ENCODE data around the gene STPG4. TPM values are rescaled to one million over a fixed set of nuclear protein-coding genes. Genes with fewer than 3 reads are reported as not detected.

STPG4 gene
- total and polyA plus RNA-seq, 2 of the 8 experiments (the other 6 are each of a cell fraction or from before 2014, with no cell fraction given) = 0.28 TPM; not detected in 1

- Histone ChIP-seq H2BK15ac (ENCODE audit: low read length) (no peak overlapping the region), H3K79me1 (ENCODE audit: low read depth, low read length) (no peaks in the 10 kb centered on the region; the same call in 1 of the 2 replicates), H4K91ac (replicated peaks; ENCODE audit: insufficient read length, low read length) (peak overlapping the region; percentile 17), H3K4me1 (replicated peaks in 1 of 4; ENCODE audit: control insufficient read depth in 3 of 4, insufficient read depth in 4 of 4, low read length in 3 of 4) (peaks cover 0 to 17% (median 8%) of the 10 kb centered on the region in 4 experiments; a peak in 6 of 7 replicates), H3K9ac (replicated peaks in 1 of 4; ENCODE audit: extremely low read depth in 1 of 4, low read depth in 3 of 4, low read length in 3 of 4) (no peak overlapping the region), H3K14ac (ENCODE audit: insufficient read length) (no peak overlapping the region), H3K23me2 (ENCODE audit: low read depth, low read length) (0 out of 2 replicates have a peak, but pooled peaks cover 1% of the 10 kb centered on the region), H4K20me1 (replicated peaks in 1 of 2; ENCODE audit: control insufficient read depth in 1 of 2, insufficient read depth in 2 of 2, low read length in 2 of 2) (no peaks in the 10 kb centered on the region), H4K5ac (ENCODE audit: insufficient read length, low read depth, low read length) (no peak overlapping the region), H3K4ac (replicated peaks; ENCODE audit: insufficient read length, low read depth, low read length) (no peak overlapping the region), H3K4me2 (ENCODE audit: insufficient read depth in 1 of 2, low read depth in 2 of 2, low read length in 2 of 2) (no peak overlapping the region), H3K4me3 (ENCODE audit: extremely low read depth in 1 of 4, insufficient read depth in 2 of 4, low read depth in 3 of 4, low read length in 4 of 4) (no peak overlapping the region), H3K27ac (ENCODE audit: low read depth, low read length) (no peak overlapping the region), H2BK5ac (ENCODE audit: low read depth, low read length) (no peak overlapping the region), H3K36me3 (ENCODE audit: control insufficient read depth in 2 of 4, insufficient read depth in 4 of 4, low read length in 3 of 4) (peaks cover 0 to 3% (median 0%) of the 10 kb centered on the region in 4 experiments; a peak in 1 of 8 replicates), H3K9me3 (ENCODE audit: insufficient read depth in 2 of 2, low read depth in 1 of 2, low read length in 1 of 2) (no peaks in the 10 kb centered on the region), H3K18ac (ENCODE audit: extremely low read depth, low read length) (no peak overlapping the region), H2AK5ac (ENCODE audit: low read depth, low read length) (no peak overlapping the region), H3K56ac (replicated peaks; ENCODE audit: insufficient read length, low read depth, low read length) (no peak overlapping the region), H3K23ac (ENCODE audit: insufficient read length) (no peak overlapping the region), H2AFZ (ENCODE audit: low read length) (no peak overlapping the region), H3K79me2 (ENCODE audit: control insufficient read depth in 1 of 2, insufficient read depth in 2 of 2, low read length in 2 of 2) (no peaks in the 10 kb centered on the region), H2BK120ac (replicated peaks; ENCODE audit: low read depth, low read length) (no peak overlapping the region), H2BK20ac (ENCODE audit: low read length) (no peak overlapping the region), H3K27me3 (replicated peaks in 1 of 4; ENCODE audit: control insufficient read depth in 3 of 4, extremely low read depth in 1 of 4, insufficient read depth in 3 of 4, low read length in 3 of 4) (no peaks in the 10 kb centered on the region), H2BK12ac (ENCODE audit: low read depth, low read length) (no peak overlapping the region), H4K8ac (ENCODE audit: extremely low read depth, insufficient read depth, low read length) (no peak overlapping the region)
- no peak for DNase-seq (ENCODE audit: low read depth in 1 of 2, low spot score in 2 of 2)
- FAIRE-seq = no peak
- POLR2A ChIA-PET (ENCODE audit: partially characterized antibody) = interaction anchor here (1.8 kb wide), 1 partner anchor 26 kb away, joined by 6 read pairs; no protein-coding TSS in a partner anchor
- CTCF ChIA-PET (ENCODE audit: partially characterized antibody) = interaction anchor here (0.8 to 1.8 kb wide), 10 partner anchors 13 to 279 kb away, joined by 3 to 6 read pairs (median 4); no protein-coding TSS in a partner anchor
- WGBS, 2 experiments (ENCODE audit: extremely low coverage in 1 of 2, insufficient coverage in 1 of 2, insufficient read length in 1 of 2, insufficient replicate concordance in 2 of 2, low coverage in 1 of 2, low lambda C conversion rate in 2 of 2, missing lambda C conversion rate in 1 of 2) = 86% methylated on average over 4 of the region's 4 CpGs; no CpG with 5 or more reads in 1 of the 2 experiments
- TF ChIP-seq JUND (IDR thresholded peaks at IDR 0.05; ENCODE audit: low read length) (0 out of 2 replicates have a peak, but pooled peaks have one; percentile 2), RNF2 (IDR thresholded peaks at IDR 0.05; ENCODE audit: borderline replicate concordance, low read depth, low read length, missing control alignments, poor library complexity, severe bottlenecking) (no peak), ZNF274 (IDR thresholded peaks at IDR 0.05; ENCODE audit: borderline replicate concordance, extremely low read depth, low read length) (no peak), EP300 (IDR thresholded peaks at IDR 0.05; ENCODE audit: borderline replicate concordance in 1 of 2, low read depth in 2 of 2, low read length in 2 of 2) (no peak)
Observed at GRCh38 chr2:47043891-47044239, 111.2 kb downstream of the STPG4 start.

All from H1 (cell line).